Right renal cortex interstitium (tissue), 3 donors: Measurements from ENCODE around the gene ZBTB39. TPM values are rescaled to one million over a fixed set of nuclear protein-coding genes. Genes with fewer than 3 reads are reported as not detected.
"Not testable (repeated sequence)": the region's sequence is repeated elsewhere in the genome, so short reads cannot be mapped to it uniquely, and the experiment has no call there.

Experiments used
- DNase-seq, 3 donors: peaks; one replicate each; pipeline ENCODE4 v3.0.0-alpha.2; 2013; ENCODE audit warnings: low read depth in 3 of 3, low spot score in 2 of 3
- polyA plus RNA-seq, 3 donors: library from polyadenylated mRNA; unstranded; fragments of 120-200 nt; gene quantifications; one replicate each; pipeline ENCODE4 v1.2.1, GENCODE V29; 2013; ENCODE audit not compliant: insufficient read length in 3 of 3

Gene ZBTB39
- polyA plus RNA-seq, 3 donors = 11.9 to 13.0 (median 12.4) TPM

GRCh38 chr12:57004651-57005050 is 1.7 kb downstream of the ZBTB39 start:
- DNase-seq = no peak

GRCh38 chr12:57003395-57003794 is 3.0 kb downstream of the ZBTB39 start:
- no peak for DNase-seq

DNA sequence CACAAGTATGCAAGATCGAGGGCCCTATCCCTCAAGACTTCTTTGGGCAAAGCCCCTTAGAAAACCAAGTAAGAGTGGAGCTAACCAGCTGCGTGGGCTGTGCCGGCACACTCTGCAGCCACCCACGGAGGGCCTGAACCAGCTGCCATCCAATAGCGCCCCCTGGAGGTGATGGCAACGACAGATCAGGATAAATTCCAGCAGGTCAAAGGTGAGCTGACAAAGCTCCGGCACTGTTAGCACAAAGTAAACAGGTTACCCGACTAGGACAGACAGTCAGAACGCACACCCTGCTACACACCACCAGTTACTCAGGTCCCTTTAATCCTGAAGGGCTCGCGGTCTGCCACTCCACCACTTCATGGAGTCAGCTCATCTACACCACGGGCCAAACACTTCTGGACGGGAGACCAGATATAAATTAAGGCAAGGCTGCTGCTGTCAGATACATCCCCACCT is 4.9 kb downstream of the ZBTB39 start:
- DNase-seq = no peak

DNA sequence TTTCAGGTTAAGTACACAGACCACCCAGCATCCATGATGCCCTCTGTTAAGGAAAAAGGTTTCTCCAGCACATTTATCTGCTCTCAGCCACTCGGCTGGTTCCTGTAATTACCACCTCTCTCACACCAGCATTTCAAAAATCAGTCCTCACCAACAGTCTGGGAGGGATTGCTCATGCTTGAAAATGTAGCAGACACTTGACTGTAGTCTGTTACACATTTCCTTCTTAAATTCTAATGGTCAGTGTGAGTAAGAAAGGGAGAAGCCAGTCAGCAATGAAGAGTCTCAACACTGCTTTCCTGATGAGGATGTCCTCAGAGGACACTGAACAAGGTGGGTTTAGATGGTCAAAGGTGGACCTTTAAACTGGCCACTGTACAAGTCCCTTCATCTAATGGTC is 6.0 kb downstream of the ZBTB39 start:
- DNase-seq = no peak

DNA sequence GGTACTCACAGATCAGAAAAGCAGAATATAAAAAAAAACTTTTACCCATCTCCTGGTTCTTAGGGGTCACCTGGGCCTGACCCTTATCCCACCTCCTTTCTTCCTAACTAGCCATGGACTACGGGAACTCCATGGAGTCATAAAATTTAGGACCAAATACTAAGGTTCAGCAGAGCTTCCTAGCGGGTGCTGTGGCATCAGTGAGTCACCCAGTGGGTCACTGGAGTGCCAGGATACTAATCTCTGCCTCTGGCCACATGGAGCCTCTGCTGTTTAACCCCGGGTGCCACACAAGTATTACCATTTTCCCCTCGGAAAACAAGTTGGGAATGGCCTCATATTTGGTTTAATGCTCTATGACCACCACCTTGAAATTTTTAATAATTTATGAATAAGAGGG is 6.9 kb downstream of the ZBTB39 start:
- no peak for DNase-seq

DNA sequence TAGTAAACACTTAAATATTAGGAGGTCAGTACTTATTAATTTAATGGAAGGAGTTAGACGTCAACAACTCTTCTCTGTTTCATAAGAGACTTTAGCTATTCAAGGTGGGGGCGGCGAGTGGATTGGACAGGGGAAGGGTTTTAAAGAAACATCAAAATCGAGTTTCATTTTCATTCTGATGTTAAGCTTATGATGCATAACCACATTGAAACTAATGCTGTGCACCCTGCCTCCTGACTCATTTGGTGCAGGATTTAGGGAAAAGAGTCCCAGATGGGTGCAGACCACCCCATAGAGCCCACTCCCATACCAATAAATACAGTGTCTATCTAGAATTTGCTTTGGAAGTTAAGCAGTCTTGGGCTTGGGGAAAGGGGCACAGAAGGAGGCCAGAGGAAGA is 7.4 kb downstream of the ZBTB39 start:
- DNase-seq = no peak

- no peak for DNase-seq
These were observed 8.0 kb downstream of the ZBTB39 start for GRCh38 chr12:56998316-56998715.

GRCh38 chr12:56996793-56997545 is 9.4 kb downstream of the ZBTB39 start:
- DNase-seq = no peak

GRCh38 chr12:56995930-56996496 is 10.3 kb downstream of the ZBTB39 start:
- no peak for DNase-seq

- no peak for DNase-seq
These were observed 11.0 kb downstream of the ZBTB39 start for GRCh38 chr12:56995201-56995929.

DNA sequence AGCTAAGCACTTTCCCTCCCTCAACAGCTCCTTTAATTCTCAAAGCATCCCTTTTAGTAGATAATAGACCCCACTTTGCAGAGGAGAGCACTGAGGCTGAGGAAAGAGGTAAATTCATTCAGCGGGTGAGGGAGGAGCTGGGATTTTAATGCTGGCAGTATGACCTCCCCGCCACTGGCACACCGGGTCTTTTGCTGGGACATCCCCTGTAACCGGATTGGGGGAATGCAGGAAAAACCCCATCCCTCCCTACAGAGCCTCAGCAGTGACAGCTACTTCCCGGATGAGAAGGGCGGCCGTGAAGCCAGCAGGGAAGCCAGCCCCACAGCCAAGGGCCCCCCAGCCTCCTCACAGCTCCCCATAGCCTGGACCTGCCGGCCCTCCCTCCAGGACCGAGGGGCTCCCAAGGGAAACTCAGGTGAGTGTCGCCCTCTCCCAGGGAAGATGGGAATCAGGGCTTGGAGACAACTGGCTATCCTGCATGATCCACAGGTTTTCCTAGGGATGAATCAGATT is 12.1 kb downstream of the ZBTB39 start:
- no peak for DNase-seq

DNA sequence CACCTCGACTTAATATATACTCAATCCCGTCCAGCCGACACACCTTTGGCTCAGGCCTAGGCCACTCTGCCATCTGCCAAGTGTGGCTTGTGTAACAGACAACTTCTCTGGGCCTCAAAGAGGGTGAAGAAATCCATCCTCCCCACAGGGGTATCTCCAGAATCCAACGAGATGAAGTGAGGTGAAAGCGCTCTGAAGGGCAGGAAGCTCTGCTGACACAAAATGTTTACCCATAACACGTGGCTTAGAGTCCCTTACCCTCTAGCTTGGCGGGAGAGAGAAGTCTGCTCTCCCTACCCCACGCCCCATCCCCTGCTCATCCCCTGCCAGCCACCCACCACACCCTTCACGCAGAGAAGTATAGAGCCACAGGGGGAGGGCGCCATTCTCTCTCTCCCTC is 13.0 kb downstream of the ZBTB39 start:
- no peak for DNase-seq

DNA sequence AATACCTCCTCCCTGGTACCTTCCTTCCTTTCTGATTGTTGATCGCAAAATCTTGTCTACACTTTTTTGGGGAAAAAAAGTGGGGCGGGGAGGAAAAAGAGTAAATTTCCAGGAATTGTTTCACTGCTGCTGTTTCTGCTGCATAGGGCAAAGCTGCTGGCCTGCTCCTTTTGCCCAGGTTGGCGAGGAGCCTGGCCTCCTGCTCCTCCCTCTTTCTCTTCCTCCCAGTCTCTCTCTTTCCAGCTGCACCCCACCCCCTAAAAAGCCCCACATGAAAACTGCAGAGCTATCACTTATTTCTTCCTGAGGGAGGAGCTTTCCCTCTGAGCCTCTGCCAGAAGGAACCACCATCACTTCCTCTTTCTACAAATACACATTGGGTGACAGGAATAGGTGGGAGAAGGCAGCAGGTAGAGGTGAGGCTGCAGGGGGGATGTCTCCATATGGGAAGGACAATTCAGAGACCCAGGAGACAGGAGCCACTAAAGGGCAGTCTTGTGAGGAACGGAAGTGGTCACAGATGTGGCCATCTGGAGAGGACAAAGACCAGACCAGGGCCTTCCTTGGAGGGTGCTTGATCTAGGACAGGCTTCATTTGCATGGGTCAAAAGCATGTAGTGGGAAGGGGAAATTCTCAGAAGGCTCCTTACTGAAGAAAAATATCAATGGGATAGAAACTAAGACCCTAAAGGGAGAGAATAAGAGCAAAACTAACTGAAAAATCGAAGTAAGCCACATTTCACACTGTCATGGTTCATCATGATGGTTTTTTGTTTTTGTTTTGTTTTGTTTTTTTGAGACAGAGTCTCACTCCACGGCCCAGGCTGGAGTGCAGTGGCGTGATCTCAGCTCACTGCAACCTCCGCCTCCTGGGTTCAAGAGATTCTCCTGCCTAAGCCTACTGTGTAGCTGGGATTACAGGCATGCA is 14.8 kb downstream of the ZBTB39 start:
- no peak for DNase-seq

- no peak for DNase-seq
These were observed 15.6 kb downstream of the ZBTB39 start for GRCh38 chr12:56990648-56991318.

DNA sequence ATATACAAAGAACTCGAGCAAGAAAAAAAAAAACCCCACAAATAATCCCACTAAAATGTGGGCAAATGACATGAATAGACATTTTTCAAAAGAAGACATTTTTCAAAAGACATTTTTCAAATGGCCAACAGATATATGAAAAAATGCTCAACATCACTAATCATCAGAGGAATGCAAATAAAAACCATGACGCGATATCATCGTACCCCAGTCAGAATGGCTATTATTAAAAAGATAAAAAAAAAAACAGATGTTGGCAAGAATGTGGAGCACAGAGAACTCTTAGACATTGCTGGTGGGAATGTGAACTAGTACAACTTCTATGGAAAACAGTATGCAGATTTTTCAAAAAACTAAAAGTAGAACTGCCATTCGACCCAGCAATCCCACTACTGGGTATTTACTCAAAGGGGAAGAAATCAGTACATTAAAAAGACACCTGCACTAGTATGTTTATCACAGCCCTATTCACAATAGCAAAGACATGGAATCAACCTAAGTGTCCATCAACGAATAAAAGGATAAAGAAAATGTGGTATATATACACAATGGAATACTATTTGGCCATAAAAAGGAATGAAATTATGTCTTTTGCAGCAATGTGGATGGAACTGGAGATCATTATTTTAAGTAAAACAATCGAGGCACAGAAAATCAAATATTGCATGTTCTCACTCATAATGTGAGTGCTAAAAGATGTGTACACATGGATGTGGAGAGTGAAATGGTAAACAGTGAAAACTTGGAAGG is 16.3 kb downstream of the ZBTB39 start:
- DNase-seq = no peak

DNA sequence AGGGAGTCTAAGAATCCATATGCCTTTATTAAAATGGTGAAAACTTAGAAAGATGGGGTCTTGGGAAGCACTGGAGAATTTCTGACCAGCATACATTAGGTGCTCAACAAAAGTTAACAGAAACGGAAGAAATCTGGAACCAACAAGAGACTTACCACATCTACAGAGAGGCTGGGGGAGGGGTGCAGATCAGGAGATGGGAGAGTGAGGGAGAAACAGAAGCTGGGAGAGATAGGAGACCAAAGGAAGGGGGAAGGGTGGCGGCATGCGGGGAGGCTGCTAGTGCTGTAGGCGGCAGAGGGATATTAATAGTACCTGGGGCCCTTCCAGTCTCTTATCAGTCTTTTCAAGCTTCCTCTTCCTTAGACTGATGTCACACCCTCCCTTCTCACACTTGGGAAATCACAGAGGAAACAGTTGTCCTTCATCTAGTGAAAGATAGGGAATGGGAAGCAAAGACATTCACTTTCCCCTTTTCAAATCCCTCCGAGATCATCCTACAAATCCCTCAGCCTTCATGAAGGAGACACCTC is 18.1 kb downstream of the ZBTB39 start:
- no peak for DNase-seq

DNA sequence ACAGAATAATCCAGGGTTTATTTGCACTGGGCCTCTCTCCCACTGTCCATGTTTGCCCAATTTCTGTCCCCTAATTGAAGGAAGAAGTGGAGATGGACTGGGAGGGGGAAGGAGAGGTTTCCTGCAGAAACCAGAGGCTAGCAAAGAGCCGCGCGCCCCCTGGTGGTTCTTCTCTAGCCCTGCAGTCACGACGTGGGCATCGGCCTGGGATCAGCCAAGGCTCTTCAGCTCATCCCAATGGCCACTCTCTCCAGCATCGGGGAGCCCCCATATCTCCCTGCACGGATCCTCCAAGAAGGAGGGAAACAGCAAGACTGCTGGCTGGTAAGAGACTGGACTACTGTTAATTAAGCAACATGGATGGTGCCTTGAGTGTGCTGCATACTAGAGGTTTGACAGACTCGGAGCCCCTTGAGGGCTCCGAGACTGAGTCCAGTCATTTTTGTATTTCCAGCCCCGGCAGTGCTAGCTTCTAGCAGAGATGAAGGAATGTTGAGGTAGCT is 18.7 kb downstream of the ZBTB39 start:
- DNase-seq = peak in 2 of 3 donors; percentile 53 to 56

- DNase-seq = no peak
These were observed 19.3 kb downstream of the ZBTB39 start for GRCh38 chr12:56987011-56987410.

GRCh38 chr12:56985714-56986113 is 20.6 kb downstream of the ZBTB39 start:
- DNase-seq = not testable (repeated sequence)
